Thoracic aorta (tissue), 2 donors: ENCODE data around the gene SCN4B. TPM values are rescaled to one million over a fixed set of nuclear protein-coding genes. Genes with fewer than 3 reads are reported as not detected.

Experiments used
- ATAC-seq: fragments of 150-250 bp; one replicate; pipeline ENCODE4 v1.8.0; 2017; ENCODE audit warnings: low read depth; ENCODE audit not compliant: insufficient number of reproducible peaks, low FRiP score
- DNase-seq: peaks from one replicate; pipeline ENCODE4 v3.0.0-alpha.2; 2020; ENCODE audit warnings: low spot score
- H3K27ac ChIP-seq, 2 donors: fragments of 200-600 bp; sonication (generic); 1 replicate in 1 of 2; 2 replicates in 1 of 2; pipeline ENCODE4 v1.5.1; 2016; ENCODE audit warnings: mild to moderate bottlenecking in 2 of 2, moderate library complexity in 2 of 2
- H3K27me3 ChIP-seq: fragments of 200-600 bp; sonication (generic); replicated peaks from 2 replicates; pipeline ENCODE4 v1.6.0; 2016; ENCODE audit warnings: mild to moderate bottlenecking; ENCODE audit not compliant: insufficient read depth
- H3K36me3 ChIP-seq: fragments of 200-600 bp; sonication (generic); one replicate; pipeline ENCODE4 v1.5.1; 2016
- H3K4me1 ChIP-seq, 2 donors: fragments of 200-600 bp; sonication (generic); 1 replicate in 1 of 2; 2 replicates in 1 of 2; pipeline versions ENCODE4 v1.5.1 to v1.6.0; 2016; ENCODE audit warnings: low read depth in 2 of 2, mild to moderate bottlenecking in 1 of 2; ENCODE audit not compliant: control insufficient read depth in 1 of 2
- H3K4me3 ChIP-seq: fragments of 200-600 bp; sonication (generic); 2 replicates; pipeline ENCODE4 v1.5.1; 2016; ENCODE audit warnings: mild to moderate bottlenecking
- H3K9me3 ChIP-seq: fragments of 200-600 bp; sonication (generic); 2 replicates; pipeline ENCODE4 v1.5.1; 2016
- total RNA-seq, 2 donors: library from RNA; depleted of rRNA; stranded (reverse); fragments of >200 nt; gene quantifications; one replicate each; pipeline versions ENCODE4 v1.1.0 to v1.2.3, GENCODE V29; 2016
- TF ChIP-seq, protein P1 (sequence below): fragments of 200-600 bp; sonication (generic); IDR thresholded peaks from one replicate; pipeline ENCODE4 v1.5.1; 2019; ENCODE audit warnings: antibody characterized with exemption

Gene SCN4B
- total RNA-seq, 2 donors from 2014 or later, result 2.0 to 2.4 TPM

DNA sequence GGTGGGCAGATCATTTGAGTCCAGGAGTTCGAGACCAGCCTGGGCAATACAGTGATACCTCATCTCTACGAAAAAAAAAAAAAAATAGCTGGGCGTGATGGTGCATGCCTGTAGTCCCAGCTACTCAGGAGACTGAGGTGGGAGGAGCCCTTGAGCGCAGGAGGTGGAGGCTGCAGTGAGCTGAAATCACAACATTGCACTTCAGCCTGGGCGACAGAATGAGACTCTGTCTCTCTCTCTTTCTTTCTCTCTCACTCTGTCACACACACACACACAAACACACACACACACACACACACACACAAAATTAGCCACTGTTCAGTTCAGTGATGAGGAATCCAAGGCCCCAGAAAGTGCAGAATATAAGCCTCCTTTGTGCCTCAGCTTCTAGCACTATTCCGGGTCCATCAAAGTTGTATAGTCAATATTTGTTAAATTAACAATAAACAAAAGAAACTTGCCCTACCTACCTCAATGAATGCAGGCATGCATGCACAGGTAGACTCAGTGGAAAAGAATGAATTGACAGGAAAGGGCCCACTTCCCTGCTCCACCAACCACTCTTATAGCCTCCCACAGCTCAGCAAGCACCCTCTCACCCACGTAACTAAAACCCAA, 62.0 kb downstream of the SCN4B start:
- no peak for DNase-seq
- Histone ChIP-seq H3K27ac (no peak overlapping the region), H3K36me3 (no peaks in the 10 kb centered on the region), H3K9me3 (peaks cover 3% of the 10 kb centered on the region), H3K4me3 (no peak overlapping the region), H3K4me1 (no peaks in the 10 kb centered on the region), H3K27me3 (no peaks in the 10 kb centered on the region)
- TF ChIP-seq, protein P1, sequence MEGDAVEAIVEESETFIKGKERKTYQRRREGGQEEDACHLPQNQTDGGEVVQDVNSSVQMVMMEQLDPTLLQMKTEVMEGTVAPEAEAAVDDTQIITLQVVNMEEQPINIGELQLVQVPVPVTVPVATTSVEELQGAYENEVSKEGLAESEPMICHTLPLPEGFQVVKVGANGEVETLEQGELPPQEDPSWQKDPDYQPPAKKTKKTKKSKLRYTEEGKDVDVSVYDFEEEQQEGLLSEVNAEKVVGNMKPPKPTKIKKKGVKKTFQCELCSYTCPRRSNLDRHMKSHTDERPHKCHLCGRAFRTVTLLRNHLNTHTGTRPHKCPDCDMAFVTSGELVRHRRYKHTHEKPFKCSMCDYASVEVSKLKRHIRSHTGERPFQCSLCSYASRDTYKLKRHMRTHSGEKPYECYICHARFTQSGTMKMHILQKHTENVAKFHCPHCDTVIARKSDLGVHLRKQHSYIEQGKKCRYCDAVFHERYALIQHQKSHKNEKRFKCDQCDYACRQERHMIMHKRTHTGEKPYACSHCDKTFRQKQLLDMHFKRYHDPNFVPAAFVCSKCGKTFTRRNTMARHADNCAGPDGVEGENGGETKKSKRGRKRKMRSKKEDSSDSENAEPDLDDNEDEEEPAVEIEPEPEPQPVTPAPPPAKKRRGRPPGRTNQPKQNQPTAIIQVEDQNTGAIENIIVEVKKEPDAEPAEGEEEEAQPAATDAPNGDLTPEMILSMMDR, result no peak
- no peak for ATAC-seq

DNA sequence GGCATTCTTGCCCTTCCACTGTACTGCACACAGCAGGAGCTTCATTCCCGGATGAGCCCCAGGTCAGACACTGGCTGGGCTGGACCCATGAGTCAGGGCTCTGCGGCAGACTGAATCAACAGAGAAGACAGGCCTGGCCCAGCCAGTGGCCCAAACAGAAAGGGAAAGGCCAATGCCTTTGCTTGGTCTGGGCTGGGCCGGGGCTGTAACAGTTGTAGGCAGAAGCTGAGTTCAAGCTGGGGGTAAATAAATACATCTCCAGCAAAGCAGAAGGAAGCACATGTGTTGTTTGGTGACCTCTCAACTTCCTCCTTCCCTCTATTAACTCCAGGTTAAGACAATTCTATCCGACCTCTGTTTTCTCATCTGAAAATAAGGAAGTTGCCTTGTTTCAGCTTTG, 64.1 kb downstream of the SCN4B start:
- DNase-seq, result no peak

DNA sequence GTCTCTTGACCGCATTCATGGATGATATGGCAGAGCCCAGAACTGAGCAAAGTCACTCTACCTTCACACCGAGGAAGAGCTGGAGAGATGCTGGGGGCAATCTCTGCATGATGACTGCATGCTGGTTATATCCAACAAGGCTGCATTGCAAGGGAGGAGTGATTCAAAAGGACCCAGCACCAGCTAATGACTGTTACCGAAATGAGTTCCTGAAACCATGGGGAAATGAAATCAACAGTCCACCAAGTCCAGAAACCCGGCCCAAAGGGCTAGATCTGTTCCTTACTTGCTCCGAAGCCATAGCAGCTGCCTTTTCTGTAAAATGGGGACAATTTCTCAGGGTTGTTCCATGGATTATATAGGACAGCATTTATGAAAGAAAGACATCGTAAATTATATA, 64.7 kb downstream of the SCN4B start:
- no peak for DNase-seq
- Histone ChIP-seq H3K4me3 (no peak overlapping the region), H3K9me3 (peaks cover 3% of the 10 kb centered on the region), H3K4me1 (no peaks in the 10 kb centered on the region), H3K27ac (no peak overlapping the region), H3K36me3 (no peaks in the 10 kb centered on the region), H3K27me3 (no peaks in the 10 kb centered on the region)
- ATAC-seq, result no peak
- TF ChIP-seq, protein P1, result no peak

More for the DNA sequence above, 64.1 kb downstream of the SCN4B start:
- Histone ChIP-seq H3K36me3 (no peaks in the 10 kb centered on the region), H3K4me1 (no peaks in the 10 kb centered on the region), H3K9me3 (peaks cover 3% of the 10 kb centered on the region), H3K4me3 (no peak overlapping the region), H3K27me3 (no peaks in the 10 kb centered on the region), H3K27ac (no peak overlapping the region)
- TF ChIP-seq, protein P1, result no peak
- no peak for ATAC-seq

DNA sequence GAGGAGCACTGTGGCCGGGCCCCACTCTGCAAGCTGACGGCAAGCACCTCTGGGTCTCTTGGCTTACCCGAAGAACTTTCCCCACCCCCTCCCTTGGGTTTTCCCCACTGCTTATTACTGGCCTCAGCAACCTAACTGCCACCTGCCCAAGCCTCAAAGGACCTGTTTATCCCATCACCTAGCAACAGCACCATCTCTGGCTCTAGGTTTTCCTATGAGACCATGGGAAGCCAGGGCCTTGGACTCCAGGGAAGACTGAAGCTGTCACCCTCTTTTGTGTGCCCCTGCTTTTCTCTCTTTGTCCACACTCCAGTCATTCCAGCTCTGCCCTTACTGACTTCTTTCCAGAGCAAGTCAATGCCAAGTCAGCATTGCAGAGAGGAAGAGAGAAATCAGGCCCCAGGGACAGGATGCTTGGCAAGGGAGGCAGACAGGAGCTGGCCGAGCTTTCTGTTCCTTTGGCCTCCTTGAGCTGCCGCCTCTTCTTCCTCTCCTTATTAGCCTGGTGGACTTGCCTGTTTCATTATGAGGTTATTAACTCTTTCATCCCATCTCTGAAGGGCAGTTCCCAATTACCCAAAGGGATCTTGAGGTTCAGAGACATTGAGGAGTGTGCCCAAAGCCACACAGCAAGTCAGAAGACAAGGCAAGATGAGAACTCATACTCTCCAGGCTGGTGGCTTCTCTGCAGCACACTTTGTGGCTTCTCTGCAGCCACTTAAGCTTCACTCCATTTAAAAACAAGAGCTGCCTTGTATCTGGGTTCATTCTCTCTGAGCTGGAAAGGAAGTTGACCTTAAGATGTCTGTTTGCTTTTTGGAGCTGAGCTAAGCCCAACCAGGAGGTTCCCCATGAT, 65.5 kb downstream of the SCN4B start, which contains the start of gene SMIM35:
Gene SMIM35, minus strand, starts transcription at position 51 of the 856 bp plus-strand sequence. CDS start 206 bp downstream, outside the sequence.
- Histone ChIP-seq H3K9me3 (peaks cover 3% of the 10 kb centered on the region), H3K4me1 (no peaks in the 10 kb centered on the region), H3K27ac (no peak within 1 kb of the TSS), H3K36me3 (no peaks in the 10 kb centered on the region), H3K27me3 (no peaks in the 10 kb centered on the region), H3K4me3 (no peak within 1 kb of the TSS)
- ATAC-seq, result no peak
- no peak for DNase-seq
- TF ChIP-seq, protein P1, result no peak

DNA sequence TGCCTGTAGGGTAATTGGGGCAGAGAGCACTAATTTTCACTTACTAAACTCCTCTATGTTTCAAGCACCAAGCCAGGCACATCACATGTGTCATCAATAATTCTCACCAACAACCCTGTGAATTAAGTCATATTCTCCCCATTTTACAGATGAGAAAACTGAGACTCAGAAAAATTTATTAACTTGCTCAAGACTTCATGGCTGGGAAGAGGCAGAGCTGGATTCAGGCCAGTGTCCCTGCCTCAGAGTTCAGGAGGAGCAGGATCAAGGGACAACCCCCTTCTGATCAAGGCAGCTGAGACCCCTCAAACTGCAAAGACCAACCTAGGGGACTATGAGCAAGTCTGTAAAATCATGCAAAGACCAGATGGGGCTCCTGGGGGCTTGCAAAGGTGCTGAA, 68.0 kb downstream of the SCN4B start:
- Histone ChIP-seq H3K36me3 (no peaks in the 10 kb centered on the region), H3K4me1 (no peaks in the 10 kb centered on the region), H3K27ac (no peak overlapping the region), H3K9me3 (peaks cover 3% of the 10 kb centered on the region), H3K4me3 (no peak overlapping the region), H3K27me3 (no peaks in the 10 kb centered on the region)
- DNase-seq (no peak), ATAC-seq (no peak)
- TF ChIP-seq, protein P1, result no peak
